Stimulated activated CD8-positive, alpha-beta memory T cell treated with anti-CD3 and anti-CD28 coated beads, Interleukin-15, amount 100 ng/mL, for 4 hours (primary cell): ENCODE results near the gene PPP1R1B.

ENCODE experiments used
- DNase-seq, 2 donors: peaks; one replicate each; pipeline ENCODE4 v3.0.0-alpha.2; 2020; ENCODE audit warnings: low read depth in 2 of 2

The PPP1R1B gene

GRCh38 chr17:39600288-39600996 lies 26.3 kb upstream of the PPP1R1B start:
- no peak for DNase-seq

GRCh38 chr17:39600997-39601597 lies 25.7 kb upstream of the PPP1R1B start:
- DNase-seq = no peak

- DNase-seq = no peak
These were observed 24.8 kb upstream of the PPP1R1B start for GRCh38 chr17:39601758-39602532.

GRCh38 chr17:39602533-39603303 lies 24.0 kb upstream of the PPP1R1B start:
- no peak for DNase-seq

GRCh38 chr17:39603304-39604016 lies 23.3 kb upstream of the PPP1R1B start:
- no peak for DNase-seq

- DNase-seq = no peak
These were observed 21.8 kb upstream of the PPP1R1B start for GRCh38 chr17:39604911-39605491.

- no peak for DNase-seq
These were observed 21.0 kb upstream of the PPP1R1B start for GRCh38 chr17:39605492-39606433.

GRCh38 chr17:39606434-39607056 lies 20.2 kb upstream of the PPP1R1B start:
- DNase-seq = no peak

GRCh38 chr17:39607057-39607850 lies 19.5 kb upstream of the PPP1R1B start:
- DNase-seq = no peak

- DNase-seq = no peak
These were observed 19.0 kb upstream of the PPP1R1B start, which contains the start of gene NEUROD2 for GRCh38 chr17:39607851-39608130. Gene NEUROD2, minus strand, starts transcription at chr17:39607920. Its CDS starts 1,321 bp downstream, at chr17:39606599.

- no peak for DNase-seq
These were observed 18.4 kb upstream of the PPP1R1B start for GRCh38 chr17:39608142-39608981.

- DNase-seq = no peak
These were observed 17.2 kb upstream of the PPP1R1B start for GRCh38 chr17:39609416-39610025.

- DNase-seq = no peak
These were observed 15.2 kb upstream of the PPP1R1B start for GRCh38 chr17:39611401-39612112.

- no peak for DNase-seq
These were observed 14.4 kb upstream of the PPP1R1B start for GRCh38 chr17:39612291-39612894.

- no peak for DNase-seq
These were observed 13.8 kb upstream of the PPP1R1B start for GRCh38 chr17:39612935-39613464.

- DNase-seq = no peak
These were observed 12.1 kb upstream of the PPP1R1B start for GRCh38 chr17:39614545-39615157.
